ENCODE measurements around the gene STT3A. TPM values are rescaled to one million over a fixed set of nuclear protein-coding genes. Genes with fewer than 3 reads are reported as not detected.

STT3A gene
- total RNA-seq, 1 experiment from 2014 or later: 113 TPM

- H3K79me2 ChIP-seq (ENCODE audit: low read depth): peaks cover 13% of the 10 kb centered on the region
- peak overlapping the region; percentile 88 for H3K4me2 ChIP-seq
- TSS peak; percentile 91 for BruUV-seq (replicated peaks)
- H3F3A ChIP-seq (ENCODE audit: insufficient read depth, low read depth): peaks cover 28% of the 10 kb centered on the region
- ChIA-PET CTCF (no interaction called here), POLR2A (ENCODE audit: unreplicated experiment) (interaction anchor here (0.7 to 1.0 kb wide), 2 partner anchors 268 to 542 kb away, joined by 3 to 4 read pairs; no protein-coding TSS in a partner anchor)
- H3K9me2 ChIP-seq (ENCODE audit: insufficient read depth): no peaks in the 10 kb centered on the region
- TF ChIP-seq EZH2 (IDR thresholded peaks at IDR 0.05; ENCODE audit: low read depth): no peak
- no peak for TF ChIP-seq CTCF (conservative IDR thresholded peaks at IDR 0.05)
- peaks cover 15% of the 10 kb centered on the region for H3K4me1 ChIP-seq (replicated peaks; ENCODE audit: insufficient read depth)
- no peaks in the 10 kb centered on the region for H4K20me1 ChIP-seq (ENCODE audit: insufficient read depth)
- no peaks in the 10 kb centered on the region for H3K9me3 ChIP-seq (ENCODE audit: insufficient read depth, low read depth)
- H3K36me3 ChIP-seq (ENCODE audit: low read depth): peaks cover 29% of the 10 kb centered on the region
- intact Hi-C loops (cut with micrococcal nuclease; ENCODE audit: unreplicated experiment): loop anchor here (1.0 to 5.0 kb wide), 3 partner anchors 33 to 262 kb away; partner anchors contain the start of genes EI24, HYLS1 and STT3A
- H2AFZ ChIP-seq: peak overlapping the region; percentile 90
- peak overlapping the region; percentile 71 for H3K4me3 ChIP-seq
- no peak for DNase-seq
- H3K27ac ChIP-seq: peak overlapping the region; percentile 77
- H3K27me3 ChIP-seq (ENCODE audit: insufficient read depth, low read depth): no peaks in the 10 kb centered on the region
Observed at GRCh38 chr11:125625225-125625629, 32.6 kb downstream of the STT3A start.

GRCh38 chr11:125625630-125626287, 33.1 kb downstream of the STT3A start:
- Histone ChIP-seq H3K27me3 (ENCODE audit: insufficient read depth, low read depth) (no peaks in the 10 kb centered on the region), H3K9me2 (ENCODE audit: insufficient read depth) (no peaks in the 10 kb centered on the region), H3K36me3 (ENCODE audit: low read depth) (peaks cover 24% of the 10 kb centered on the region), H3K79me2 (ENCODE audit: low read depth) (peaks cover 13% of the 10 kb centered on the region), H3K9me3 (ENCODE audit: insufficient read depth, low read depth) (no peaks in the 10 kb centered on the region), H4K20me1 (ENCODE audit: insufficient read depth) (no peaks in the 10 kb centered on the region), H2AFZ (peak overlapping the region; percentile 90), H3K27ac (peak overlapping the region; percentile 77), H3K4me2 (peak overlapping the region; percentile 88), H3K4me3 (peak overlapping the region; percentile 71), H3K4me1 (replicated peaks; ENCODE audit: insufficient read depth) (peaks cover 15% of the 10 kb centered on the region), H3F3A (ENCODE audit: insufficient read depth, low read depth) (peaks cover 28% of the 10 kb centered on the region)
- BruUV-seq (replicated peaks): no TSS peak
- ChIA-PET CTCF (no interaction called here), POLR2A (ENCODE audit: unreplicated experiment) (interaction anchor here (0.6 to 1.0 kb wide), 4 partner anchors 33 to 659 kb away, joined by 3 to 8 read pairs (median 4); partner anchors contain the start of gene STT3A)
- intact Hi-C loops (cut with micrococcal nuclease; ENCODE audit: unreplicated experiment): loop anchor here (1.0 to 5.0 kb wide), 3 partner anchors 33 to 262 kb away; partner anchors contain the start of genes EI24, HYLS1 and STT3A
- peak; percentile 82 to 88 for DNase-seq
- no peak for TF ChIP-seq EZH2 (IDR thresholded peaks at IDR 0.05; ENCODE audit: low read depth)
- TF ChIP-seq CTCF (conservative IDR thresholded peaks at IDR 0.05): no peak

GRCh38 chr11:125626288-125626950, 33.8 kb downstream of the STT3A start:
- Histone ChIP-seq H3K36me3 (ENCODE audit: low read depth) (peaks cover 19% of the 10 kb centered on the region), H3K27ac (peak overlapping the region; percentile 77), H3K79me2 (ENCODE audit: low read depth) (peaks cover 13% of the 10 kb centered on the region), H3K27me3 (ENCODE audit: insufficient read depth, low read depth) (no peaks in the 10 kb centered on the region), H3K4me1 (replicated peaks; ENCODE audit: insufficient read depth) (peaks cover 15% of the 10 kb centered on the region), H2AFZ (peak overlapping the region; percentile 90), H4K20me1 (ENCODE audit: insufficient read depth) (no peaks in the 10 kb centered on the region), H3K4me2 (peak overlapping the region; percentile 88), H3K4me3 (peak overlapping the region; percentile 71), H3K9me3 (ENCODE audit: insufficient read depth, low read depth) (no peaks in the 10 kb centered on the region), H3F3A (ENCODE audit: insufficient read depth, low read depth) (peaks cover 24% of the 10 kb centered on the region), H3K9me2 (ENCODE audit: insufficient read depth) (no peaks in the 10 kb centered on the region)
- intact Hi-C loops (cut with micrococcal nuclease; ENCODE audit: unreplicated experiment): loop anchor here (5.0 kb wide), 1 partner anchor 261 kb away; the partner anchor contains the start of gene HYLS1
- TSS peak; percentile 50 for BruUV-seq (replicated peaks)
- POLR2A ChIA-PET (ENCODE audit: unreplicated experiment): interaction anchor here (0.6 to 0.7 kb wide), 3 partner anchors 34 to 659 kb away, joined by 4 to 8 read pairs (median 7); partner anchors contain the start of gene STT3A
- DNase-seq: peak in 1 of 2 experiments; percentile 38
- CTCF ChIA-PET: no interaction called here
- TF ChIP-seq EZH2 (IDR thresholded peaks at IDR 0.05; ENCODE audit: low read depth) (no peak), CTCF (conservative IDR thresholded peaks at IDR 0.05) (peak; percentile 57)
